Cardiac muscle cell (in vitro differentiated cells and primary cell): ENCODE results near the gene ZNF587. TPM values are rescaled to one million over a fixed set of nuclear protein-coding genes. Genes with fewer than 3 reads are reported as not detected.
A peak's percentile ranks its signal among the peaks of the same experiment; 100 is the strongest.
"Not testable (repeated sequence)": the region's sequence is repeated elsewhere in the genome, so short reads cannot be mapped to it uniquely, and the experiment has no call there.

ENCODE experiments used
- DNase-seq, 2 donors: peaks; one replicate each; pipeline versions ENCODE4 v3.0.0 to v3.0.0-alpha.2; 2010 to 2017; ENCODE audit warnings: low read depth in 1 of 2, low spot score in 1 of 2
- H3K27ac ChIP-seq: fragments of 200-600 bp; sonication (generic); 2 replicates; pipeline ENCODE4 v1.5.1; 2016
- H3K27me3 ChIP-seq: fragments of 200-600 bp; sonication (generic); 2 replicates; pipeline ENCODE4 v1.6.0; 2016; ENCODE audit warnings: control low read depth
- H3K36me3 ChIP-seq: fragments of 200-600 bp; sonication (generic); 2 replicates; pipeline ENCODE4 v1.5.1; 2016; ENCODE audit warnings: control low read depth
- H3K4me1 ChIP-seq: fragments of 200-600 bp; sonication (generic); 2 replicates; pipeline ENCODE4 v1.8.1; 2017; ENCODE audit warnings: low read depth, mild to moderate bottlenecking, mixed run types
- H3K4me3 ChIP-seq: fragments of 200-600 bp; sonication (generic); 2 replicates; pipeline ENCODE4 v1.5.1; 2016; ENCODE audit warnings: mild to moderate bottlenecking
- H3K9me3 ChIP-seq: fragments of 200-600 bp; sonication (generic); 2 replicates; pipeline ENCODE4 v1.5.1; 2017; ENCODE audit warnings: low read depth, mild to moderate bottlenecking, control low read depth
- polyA plus RNA-seq: library from polyadenylated mRNA; unstranded; fragments of >200 nt; fragmentation: Nextera tagmentation; extraction: Ambion mirVana; gene quantifications from 2 replicates; pipeline ENCODE4 v1.2.1, GENCODE V29; 2016
- total RNA-seq: library from RNA; depleted of rRNA; stranded (reverse); fragments of >200 nt; gene quantifications from 2 replicates; pipeline ENCODE4 v1.2.3, GENCODE V29; 2016
- TF ChIP-seq, protein P1 (sequence below): IDR thresholded peaks from 2 replicates; pipeline ENCODE4 v1.5.1; 2012; ENCODE audit warnings: low read depth, mild to moderate bottlenecking, low read length

ZNF587 gene
- total RNA-seq = 14.0 and 17.2 TPM in 2 replicates
- polyA plus RNA-seq = 12.6 and 22.6 TPM in 2 replicates

- H3K4me3 ChIP-seq = peak within 1 kb of the TSS; percentile 41
- not testable (repeated sequence) for H3K36me3 ChIP-seq, H3K9me3 ChIP-seq, H3K4me1 ChIP-seq, H3K27me3 ChIP-seq
- peak within 1 kb of the TSS; percentile 64 for H3K27ac ChIP-seq
- DNase-seq = peak; percentile 87 to 90
These were observed at the start of gene ZNF587 for GRCh38 chr19:57849666-57850473. Gene ZNF587, plus strand, starts transcription at chr19:57849859. Its CDS starts 180 bp downstream, at chr19:57850039.

- H3K27me3 ChIP-seq = no peaks in the 10 kb centered on the region
- H3K36me3 ChIP-seq = no peaks in the 10 kb centered on the region
- peaks cover 8% of the 10 kb centered on the region for H3K4me1 ChIP-seq
- no peak for DNase-seq
- H3K9me3 ChIP-seq = no peaks in the 10 kb centered on the region
- TF ChIP-seq, protein P1, sequence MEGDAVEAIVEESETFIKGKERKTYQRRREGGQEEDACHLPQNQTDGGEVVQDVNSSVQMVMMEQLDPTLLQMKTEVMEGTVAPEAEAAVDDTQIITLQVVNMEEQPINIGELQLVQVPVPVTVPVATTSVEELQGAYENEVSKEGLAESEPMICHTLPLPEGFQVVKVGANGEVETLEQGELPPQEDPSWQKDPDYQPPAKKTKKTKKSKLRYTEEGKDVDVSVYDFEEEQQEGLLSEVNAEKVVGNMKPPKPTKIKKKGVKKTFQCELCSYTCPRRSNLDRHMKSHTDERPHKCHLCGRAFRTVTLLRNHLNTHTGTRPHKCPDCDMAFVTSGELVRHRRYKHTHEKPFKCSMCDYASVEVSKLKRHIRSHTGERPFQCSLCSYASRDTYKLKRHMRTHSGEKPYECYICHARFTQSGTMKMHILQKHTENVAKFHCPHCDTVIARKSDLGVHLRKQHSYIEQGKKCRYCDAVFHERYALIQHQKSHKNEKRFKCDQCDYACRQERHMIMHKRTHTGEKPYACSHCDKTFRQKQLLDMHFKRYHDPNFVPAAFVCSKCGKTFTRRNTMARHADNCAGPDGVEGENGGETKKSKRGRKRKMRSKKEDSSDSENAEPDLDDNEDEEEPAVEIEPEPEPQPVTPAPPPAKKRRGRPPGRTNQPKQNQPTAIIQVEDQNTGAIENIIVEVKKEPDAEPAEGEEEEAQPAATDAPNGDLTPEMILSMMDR = no peak
- no peak overlapping the region for H3K27ac ChIP-seq
- H3K4me3 ChIP-seq = no peak overlapping the region
These were observed 49.0 kb upstream of the ZNF587 start for GRCh38 chr19:57800696-57801095.

DNA sequence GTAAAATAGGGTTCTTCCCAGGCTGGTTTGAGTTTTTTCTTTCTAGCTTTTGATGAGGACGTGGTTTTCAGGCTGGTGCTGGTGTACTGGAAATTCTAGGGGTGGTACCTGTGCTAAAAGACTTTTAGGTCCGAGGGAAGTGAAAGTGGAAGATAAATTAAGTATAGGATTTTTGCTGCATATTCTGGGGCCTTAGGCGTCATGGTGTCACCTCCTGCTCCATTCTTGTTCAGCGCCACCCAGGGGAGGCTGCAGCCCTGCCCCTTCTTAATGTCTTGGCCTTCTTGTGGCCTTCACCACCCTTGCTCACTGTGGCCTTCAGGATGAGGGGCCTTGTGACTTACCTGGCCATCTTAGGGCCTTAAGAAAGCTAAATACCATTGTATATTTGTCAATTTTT, 47.4 kb upstream of the ZNF587 start:
- DNase-seq = no peak
- no peaks in the 10 kb centered on the region for H3K9me3 ChIP-seq
- peak overlapping the region; percentile 28 for H3K27ac ChIP-seq
- TF ChIP-seq, protein P1 = no peak
- H3K4me3 ChIP-seq = no peak overlapping the region
- no peaks in the 10 kb centered on the region for H3K27me3 ChIP-seq
- H3K4me1 ChIP-seq = peaks cover 8% of the 10 kb centered on the region
- H3K36me3 ChIP-seq = no peaks in the 10 kb centered on the region

DNA sequence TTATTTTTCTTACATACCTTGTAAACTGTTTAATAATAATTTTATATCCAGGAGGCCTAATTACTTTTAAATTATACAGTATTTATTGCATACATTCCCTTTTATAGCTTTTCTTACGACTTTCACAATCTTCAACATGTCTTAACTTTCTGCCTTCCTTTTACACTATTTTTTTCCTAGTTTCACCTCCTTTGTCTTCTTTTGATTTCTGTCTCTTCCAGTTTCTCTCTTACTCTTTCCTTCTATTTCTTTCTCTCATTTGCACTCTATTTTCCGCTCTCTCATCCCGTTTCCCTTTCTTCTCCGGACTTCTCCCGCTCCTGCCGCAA, 46.4 kb upstream of the ZNF587 start:
- DNase-seq = no peak
- Histone ChIP-seq H3K4me1 (peaks cover 8% of the 10 kb centered on the region), H3K4me3 (peak overlapping the region; percentile 41), H3K9me3 (no peaks in the 10 kb centered on the region), H3K27ac (peak overlapping the region; percentile 91), H3K27me3 (no peaks in the 10 kb centered on the region), H3K36me3 (no peaks in the 10 kb centered on the region)
- TF ChIP-seq, protein P1 = no peak

DNA sequence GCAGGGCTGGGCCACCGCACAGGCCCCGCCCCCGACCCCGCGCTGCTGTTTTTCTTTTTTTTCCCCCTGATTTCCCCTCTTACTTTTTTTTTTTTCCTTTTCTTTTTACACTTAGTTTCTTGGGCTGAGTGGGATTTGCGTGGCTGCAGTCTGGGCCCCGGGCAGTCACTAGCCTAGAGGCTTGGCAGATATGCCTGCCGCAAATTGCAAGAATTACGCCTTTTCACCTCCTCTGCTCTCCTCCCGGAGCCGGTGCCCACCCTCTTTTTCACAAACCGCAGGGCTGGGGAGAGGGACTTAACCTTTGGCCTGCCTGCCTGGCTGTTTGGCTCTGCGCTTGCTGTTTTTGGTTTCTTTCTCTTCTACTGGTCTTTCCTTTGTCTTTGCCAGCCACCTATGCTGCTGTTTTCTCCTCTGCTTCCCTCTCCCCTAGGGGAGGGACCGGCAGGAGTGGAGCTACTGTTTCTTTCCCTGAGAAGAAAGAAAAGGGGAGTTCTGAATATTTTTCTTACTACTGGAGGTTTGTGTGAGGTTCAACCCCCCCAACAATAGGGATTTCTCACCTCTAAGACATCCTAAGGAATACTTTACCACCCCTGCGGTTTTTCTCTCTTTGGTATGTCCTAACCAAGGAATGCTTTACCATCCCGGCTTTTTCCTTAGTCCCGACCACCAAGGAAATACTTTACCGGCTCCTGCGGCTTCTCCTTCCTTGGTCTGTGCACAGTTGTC, 45.9 kb upstream of the ZNF587 start:
- Histone ChIP-seq H3K36me3 (no peaks in the 10 kb centered on the region), H3K9me3 (no peaks in the 10 kb centered on the region), H3K4me3 (peak overlapping the region; percentile 41), H3K27me3 (no peaks in the 10 kb centered on the region), H3K27ac (peak overlapping the region; percentile 91), H3K4me1 (peaks cover 8% of the 10 kb centered on the region)
- DNase-seq = peak; percentile 36 to 92
- TF ChIP-seq, protein P1 = no peak

- H3K27me3 ChIP-seq = no peaks in the 10 kb centered on the region
These were observed 42.1 kb upstream of the ZNF587 start for GRCh38 chr19:57807541-57807940.

DNA sequence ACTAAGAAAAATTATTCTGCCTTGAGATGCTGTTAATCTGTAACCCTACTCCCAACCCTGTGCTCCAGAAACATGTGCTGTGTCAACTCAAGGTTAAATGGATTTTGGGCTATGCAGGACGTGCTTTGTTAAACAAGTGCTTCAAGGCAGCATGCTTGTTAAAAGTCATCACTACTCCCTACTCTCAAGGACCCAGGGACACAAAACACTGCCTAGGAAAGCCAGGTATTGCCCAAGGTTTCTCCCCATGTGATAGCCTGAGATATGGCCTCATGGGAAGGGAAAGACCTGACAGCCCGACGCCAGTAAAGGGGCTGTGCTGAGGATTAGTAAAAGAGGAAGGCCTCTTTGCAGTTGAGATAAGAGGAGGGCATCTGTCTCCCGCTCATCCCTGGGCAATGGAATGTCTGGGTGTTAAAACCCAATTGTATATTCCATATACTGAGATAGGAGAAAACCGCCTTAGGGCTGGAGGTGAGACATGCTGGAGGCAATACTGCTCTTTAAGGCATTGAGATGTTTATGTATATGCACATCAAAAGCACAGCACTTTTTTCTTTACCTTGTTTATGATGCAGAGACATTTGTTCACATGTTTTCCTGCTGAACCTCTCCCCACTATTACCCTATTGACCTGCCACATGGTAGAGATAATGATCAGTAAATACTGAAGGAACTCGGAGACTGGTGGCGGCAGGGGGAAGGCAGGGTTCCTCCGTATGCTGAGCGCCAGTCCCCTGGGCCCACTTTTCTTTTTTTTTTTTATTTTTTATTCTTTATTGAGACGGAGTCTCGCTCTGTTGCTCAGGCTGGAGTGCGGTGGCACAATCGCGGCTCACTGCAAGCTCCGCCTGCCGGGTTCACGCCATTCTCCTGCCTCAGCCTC, 39.0 kb upstream of the ZNF587 start:
- not testable (repeated sequence) for H3K36me3 ChIP-seq, H3K4me3 ChIP-seq, H3K4me1 ChIP-seq, H3K9me3 ChIP-seq, H3K27me3 ChIP-seq
- H3K27ac ChIP-seq = peak overlapping the region; percentile 83
- DNase-seq = peak in 1 of 2 donors; percentile 27

More at GRCh38 chr19:57807541-57807940, 42.1 kb upstream of the ZNF587 start:
- peak in 1 of 2 donors; percentile 67 for DNase-seq
- Histone ChIP-seq H3K4me1 (peaks cover 17% of the 10 kb centered on the region), H3K4me3 (no peak overlapping the region), H3K36me3 (peaks cover 6% of the 10 kb centered on the region), H3K27ac (no peak overlapping the region), H3K9me3 (no peaks in the 10 kb centered on the region)
- TF ChIP-seq, protein P1 = no peak
